GM18868 (cell line): ENCODE results near the gene ZNF8.
A peak's percentile ranks its signal among the peaks of the same experiment; 100 is the strongest.

ENCODE experiments used
- ATAC-seq: cut with Tn5 transposase; IDR thresholded peaks from one replicate; pipeline ENCODE4 v1.9.1; 2021; ENCODE audit warnings: mild to moderate bottlenecking, moderate library complexity; ENCODE audit not compliant: unreplicated experiment

The ZNF8 gene

DNA sequence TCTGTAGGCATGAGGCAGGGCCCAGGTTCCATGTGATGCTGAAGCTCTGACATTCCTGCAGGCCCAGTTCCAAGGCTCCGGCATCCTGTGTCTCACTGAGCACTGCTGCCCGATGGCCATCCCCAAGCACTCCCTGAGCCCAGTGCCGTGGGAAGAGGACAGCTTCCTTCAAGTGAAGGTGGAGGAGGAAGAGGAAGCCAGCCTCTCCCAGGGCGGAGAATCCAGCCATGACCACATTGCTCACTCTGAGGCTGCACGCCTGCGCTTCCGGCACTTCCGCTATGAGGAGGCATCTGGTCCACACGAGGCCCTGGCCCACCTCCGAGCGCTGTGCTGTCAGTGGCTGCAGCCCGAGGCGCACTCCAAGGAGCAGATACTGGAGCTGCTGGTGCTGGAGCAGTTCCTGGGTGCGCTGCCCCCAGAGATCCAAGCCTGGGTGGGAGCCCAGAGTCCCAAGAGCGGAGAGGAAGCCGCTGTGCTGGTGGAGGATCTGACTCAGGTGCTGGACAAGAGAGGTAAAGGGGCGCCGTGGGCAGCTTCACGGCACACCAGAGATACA is 56.0 kb downstream of the ZNF8 start:
- no peak for ATAC-seq

DNA sequence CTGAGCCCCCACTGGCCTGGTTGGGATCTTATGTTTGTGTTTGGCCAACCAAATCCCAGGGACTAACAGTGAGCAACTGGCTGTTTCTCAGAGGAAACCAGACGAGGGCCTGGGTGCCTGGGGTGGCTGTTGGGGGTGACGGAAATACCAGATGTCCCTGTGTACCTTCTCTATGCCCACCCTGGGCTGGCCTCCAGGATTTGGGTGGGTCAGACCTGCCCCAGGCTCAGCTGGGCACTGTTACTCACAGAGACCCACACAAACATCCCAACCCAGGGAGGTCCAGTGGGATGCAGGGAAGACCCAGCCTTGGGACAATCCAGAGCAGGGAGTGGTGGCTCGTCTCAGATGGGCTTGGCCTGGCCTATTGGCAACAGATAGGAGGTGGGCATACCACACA is 56.9 kb downstream of the ZNF8 start:
- ATAC-seq = no peak

DNA sequence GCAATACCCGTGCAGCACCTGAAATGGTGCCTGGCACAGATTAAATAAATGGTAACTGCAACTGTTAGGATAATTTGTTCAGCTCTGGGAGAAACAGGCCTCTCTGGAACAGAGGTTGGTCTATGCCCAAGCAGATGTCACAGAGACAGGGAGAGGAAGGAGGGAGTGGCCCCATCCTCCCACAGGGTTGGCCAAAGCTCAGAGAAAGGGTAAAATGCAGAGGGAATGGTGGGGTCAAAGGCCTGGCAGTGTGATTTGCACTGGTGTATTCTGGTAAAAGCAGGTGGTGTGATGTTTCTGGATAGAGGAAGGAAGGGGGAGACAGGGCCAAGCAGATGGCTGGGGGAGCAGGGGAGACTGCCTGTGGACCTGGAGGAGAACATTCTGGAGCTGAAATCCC is 57.5 kb downstream of the ZNF8 start:
- no peak for ATAC-seq

DNA sequence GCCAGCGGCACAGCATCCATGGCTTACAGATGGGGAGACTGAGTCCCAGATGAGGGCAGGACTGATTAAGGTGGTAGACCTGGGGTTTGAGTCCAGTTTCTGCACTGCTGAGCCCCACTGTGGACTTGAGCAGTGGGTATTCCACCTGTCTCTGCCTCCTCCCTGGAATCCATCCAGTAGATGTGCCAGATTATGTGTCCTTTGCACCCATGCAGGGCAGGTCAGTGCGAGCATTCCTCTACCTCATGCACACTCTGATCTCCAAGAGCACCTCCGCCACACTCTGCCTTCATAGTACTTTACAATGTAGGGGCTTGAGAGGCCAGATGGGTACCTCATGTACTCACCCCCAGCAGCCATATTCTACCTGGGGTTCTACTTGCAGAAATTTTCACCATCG is 58.1 kb downstream of the ZNF8 start:
- no peak for ATAC-seq

DNA sequence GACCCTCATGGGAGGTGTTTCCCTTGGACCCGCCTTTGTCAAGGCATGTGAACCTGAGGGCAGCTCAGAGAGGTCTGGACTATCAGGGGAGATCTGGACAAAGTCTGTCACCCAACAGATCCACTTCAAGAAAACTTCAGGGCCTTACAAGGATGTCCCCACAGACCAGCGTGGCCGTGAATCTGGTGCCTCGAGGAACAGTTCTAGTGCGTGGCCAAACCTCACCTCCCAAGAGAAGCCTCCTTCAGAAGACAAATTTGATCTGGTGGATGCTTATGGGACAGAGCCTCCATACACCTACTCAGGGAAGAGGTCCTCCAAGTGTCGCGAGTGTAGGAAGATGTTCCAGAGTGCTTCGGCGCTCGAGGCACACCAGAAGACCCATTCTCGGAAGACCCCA is 59.6 kb downstream of the ZNF8 start:
- ATAC-seq = no peak

DNA sequence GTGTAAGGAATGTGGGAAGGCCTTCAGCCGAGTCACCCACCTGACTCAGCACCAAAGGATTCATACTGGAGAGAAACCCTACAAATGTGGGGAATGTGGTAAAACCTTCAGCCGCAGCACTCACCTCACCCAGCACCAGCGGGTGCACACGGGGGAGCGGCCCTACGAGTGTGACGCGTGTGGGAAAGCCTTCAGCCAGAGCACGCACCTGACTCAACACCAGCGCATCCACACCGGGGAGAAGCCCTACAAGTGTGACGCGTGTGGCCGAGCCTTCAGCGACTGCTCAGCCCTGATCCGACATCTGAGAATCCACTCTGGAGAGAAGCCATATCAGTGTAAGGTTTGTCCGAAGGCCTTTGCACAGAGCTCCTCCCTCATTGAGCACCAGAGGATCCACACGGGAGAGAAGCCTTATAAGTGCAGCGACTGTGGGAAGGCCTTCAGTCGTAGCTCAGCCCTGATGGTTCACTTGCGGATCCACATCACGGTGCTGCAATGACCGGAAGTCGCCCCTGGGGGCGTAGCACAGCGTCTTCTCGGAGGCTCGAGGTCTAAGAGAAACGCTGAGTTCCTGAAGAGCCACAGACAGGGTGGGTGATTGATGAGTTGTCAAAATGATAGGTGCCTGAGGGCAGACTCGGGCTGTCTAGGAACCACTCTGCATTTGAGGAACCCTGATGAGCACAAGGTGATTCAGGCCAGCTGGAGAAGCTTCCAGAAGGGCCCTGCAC is 60.2 kb downstream of the ZNF8 start:
- ATAC-seq = no peak

DNA sequence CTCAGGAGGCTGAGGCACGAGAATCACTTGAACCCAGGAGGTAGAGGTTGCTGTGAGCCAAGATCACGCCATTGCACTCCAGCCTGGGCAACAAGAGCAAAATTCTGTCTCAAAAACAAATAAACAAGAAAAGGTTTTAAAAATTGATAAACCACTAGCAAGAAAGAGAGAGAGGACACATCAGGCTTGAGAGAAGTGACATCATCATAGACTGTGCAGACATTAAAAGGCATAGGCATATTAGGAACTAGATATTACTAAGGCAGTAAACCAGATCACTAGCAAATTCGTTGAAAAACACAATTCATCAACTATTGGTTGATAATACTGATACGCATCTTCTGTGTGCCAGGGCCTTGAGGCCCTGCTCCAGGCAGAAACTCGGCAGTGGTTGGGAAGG is 66.8 kb downstream of the ZNF8 start:
- no peak for ATAC-seq

DNA sequence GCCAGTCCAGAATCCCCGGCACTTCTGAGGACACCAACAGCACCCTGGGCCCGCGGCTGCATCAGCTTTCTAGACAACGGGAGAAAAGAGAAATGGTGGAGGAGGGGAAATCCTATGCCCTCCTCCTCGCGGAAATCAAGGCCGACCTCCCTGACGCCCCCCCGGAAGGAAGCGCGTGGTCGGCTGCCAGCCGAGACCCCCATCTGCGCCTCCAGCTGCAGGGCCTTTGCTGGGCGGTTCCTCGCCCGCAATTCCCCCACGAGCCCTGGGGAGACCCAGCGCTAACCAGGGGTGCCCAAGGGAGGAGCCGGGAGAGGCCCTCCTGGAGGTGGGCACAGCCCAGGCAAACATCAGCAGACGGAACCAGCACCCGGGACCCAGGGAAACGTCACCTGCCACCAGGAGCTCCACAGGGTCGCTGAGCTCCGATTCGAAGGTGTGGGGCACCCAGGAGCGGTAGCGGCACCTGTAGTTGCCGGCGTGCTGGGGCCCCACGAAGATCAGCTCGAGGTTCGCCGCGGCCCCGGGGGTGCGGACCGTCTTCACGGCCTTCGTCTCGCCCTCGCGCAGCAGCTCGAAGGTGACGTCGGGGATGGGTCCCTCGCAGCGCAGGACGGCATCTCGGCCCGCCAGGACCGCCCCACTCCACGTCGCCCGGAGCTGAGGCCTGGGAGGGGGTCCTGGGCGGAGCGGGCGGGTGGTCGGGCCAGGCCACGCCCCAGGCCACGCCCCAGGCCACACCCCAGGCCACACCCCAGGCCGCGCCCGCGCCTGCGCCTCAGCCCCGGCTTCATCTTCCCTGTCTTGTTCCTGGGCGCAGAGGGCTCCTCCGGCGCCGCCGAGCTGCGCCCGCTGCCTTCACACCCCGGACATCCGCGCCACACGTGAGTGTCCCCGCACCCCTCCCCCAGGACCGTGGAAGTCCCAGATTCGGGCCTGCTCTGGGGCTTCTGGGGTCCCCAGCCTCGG is 68.5 kb downstream of the ZNF8 start:
- peak; percentile 88 for ATAC-seq

DNA sequence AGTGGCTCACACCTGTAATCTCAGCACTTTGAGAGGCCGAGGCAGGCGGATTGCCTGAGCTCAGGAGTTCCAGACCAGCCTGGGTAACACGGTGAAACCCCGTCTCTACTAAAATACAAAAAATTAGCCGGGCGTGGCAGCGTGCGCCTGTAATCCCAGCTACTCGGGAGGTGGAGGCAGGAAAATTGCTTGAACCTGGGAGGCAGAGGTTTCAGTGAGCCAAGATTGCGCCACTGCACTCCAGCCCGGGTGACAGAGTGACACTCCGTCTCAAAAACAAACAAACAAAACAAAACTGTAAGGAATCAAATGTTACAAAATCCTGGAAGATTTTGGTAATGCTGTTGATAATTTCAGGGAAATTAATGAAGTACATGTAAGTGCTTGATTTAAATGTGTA is 69.3 kb downstream of the ZNF8 start:
- ATAC-seq = peak; percentile 17

DNA sequence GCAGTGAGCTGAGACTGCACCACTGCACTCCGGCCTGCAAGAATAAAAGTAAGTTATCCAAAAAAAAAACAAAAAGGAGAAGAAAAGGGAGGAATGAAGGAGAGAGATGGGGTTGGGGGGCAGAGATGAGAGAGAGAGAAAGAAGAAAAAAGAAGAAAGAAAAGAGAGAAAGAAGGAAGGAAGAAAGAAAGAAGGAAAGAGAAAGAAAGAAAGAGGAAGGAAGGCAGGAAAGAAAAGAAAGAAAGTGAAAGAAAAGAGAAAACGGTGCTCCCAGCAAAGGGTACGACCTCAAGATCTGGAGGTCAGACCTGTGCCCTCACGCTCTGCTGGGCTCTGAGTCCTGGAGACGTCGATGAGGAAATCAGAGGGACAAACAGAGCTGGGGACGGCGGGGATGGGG is 70.8 kb downstream of the ZNF8 start:
- ATAC-seq = no peak

DNA sequence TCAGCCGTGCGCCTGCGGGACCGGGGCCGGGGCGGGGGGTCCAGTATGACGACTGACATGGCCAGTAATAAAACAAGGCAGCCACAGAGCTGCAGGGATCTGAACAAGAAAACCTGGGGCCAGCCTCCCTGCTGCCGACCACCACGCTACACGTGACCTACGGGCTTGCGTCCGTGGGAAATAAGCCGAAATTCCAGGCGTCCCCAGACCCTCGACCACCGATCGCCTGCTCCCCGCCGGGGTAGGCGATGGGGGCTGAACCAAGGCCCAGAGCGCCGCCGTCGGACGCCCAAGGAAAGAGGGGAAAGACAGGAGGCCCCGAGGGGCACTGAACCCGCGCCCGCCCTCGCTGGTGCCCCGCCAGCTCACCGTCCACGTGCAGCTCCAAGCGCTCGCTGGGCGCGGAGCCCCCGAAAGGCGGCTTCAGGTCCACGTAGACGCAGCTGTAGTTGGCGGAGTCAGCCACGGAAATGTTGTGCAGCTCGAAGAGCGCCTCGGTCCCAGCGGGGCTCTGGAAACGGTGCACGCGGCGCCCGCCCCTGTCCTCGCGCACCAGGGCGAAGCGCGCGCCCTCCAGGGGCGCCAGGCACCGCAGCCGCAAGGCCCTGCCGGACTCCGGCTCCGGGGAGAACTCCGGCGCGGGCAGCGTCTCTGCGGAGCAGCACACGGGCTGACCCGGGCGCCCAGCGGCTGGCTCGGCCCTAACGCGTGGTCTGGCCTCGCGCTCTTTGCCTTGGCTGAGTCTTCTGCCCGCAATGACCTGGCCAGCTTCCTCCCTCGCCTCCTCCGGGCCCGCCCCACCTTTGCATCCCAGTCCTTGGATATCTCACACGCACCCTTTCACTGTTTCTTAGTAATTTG is 71.5 kb downstream of the ZNF8 start:
- ATAC-seq = no peak

DNA sequence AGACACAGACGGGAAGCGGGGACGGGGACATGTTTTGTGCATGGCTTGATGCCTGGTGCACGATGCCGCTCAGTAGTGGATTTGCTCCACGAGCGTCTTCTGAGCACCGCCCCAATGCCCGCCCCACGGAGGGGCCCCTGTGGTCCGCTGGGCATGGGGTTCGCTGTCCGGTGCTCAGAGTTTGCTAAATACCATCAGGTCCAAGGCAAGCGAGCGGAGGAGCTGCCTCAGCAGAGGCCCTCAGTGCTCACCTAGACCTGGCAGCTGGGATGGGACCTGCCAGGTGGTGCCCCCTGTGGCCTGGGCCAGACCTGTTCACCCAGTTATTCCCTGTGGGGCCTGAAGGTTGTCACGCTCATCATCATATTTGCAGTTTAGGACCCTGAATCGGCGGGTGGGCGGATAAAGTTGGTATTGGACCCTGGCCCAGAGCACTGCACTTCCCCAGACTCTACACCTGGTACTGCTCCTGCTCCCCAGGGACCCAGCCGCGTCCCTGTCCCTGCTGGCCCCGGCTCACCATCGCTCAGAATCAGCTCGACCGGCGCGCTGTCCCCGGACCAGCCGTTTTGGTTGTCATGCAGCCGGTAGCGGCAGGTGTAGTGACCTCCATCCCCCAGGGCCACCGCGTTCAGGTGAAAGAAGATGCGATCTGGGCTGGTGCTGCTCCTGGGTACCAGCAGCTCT is 72.3 kb downstream of the ZNF8 start:
- ATAC-seq = no peak

DNA sequence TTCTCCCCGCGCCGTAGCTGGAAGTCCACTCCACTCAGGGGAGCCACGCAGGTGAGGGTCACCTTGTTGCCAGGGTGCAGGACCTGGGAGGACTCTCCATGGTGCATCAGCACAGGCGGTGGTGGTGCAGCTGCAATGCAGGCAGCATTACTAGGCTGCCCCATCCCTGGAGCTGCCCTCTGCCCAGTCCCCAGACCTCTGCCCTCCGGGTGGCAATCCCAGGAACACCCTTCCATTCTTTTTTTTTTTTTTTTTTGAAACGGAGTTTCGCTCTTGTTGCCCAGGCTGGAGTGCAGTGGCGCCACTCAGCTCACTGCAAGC is 72.8 kb downstream of the ZNF8 start:
- no peak for ATAC-seq

DNA sequence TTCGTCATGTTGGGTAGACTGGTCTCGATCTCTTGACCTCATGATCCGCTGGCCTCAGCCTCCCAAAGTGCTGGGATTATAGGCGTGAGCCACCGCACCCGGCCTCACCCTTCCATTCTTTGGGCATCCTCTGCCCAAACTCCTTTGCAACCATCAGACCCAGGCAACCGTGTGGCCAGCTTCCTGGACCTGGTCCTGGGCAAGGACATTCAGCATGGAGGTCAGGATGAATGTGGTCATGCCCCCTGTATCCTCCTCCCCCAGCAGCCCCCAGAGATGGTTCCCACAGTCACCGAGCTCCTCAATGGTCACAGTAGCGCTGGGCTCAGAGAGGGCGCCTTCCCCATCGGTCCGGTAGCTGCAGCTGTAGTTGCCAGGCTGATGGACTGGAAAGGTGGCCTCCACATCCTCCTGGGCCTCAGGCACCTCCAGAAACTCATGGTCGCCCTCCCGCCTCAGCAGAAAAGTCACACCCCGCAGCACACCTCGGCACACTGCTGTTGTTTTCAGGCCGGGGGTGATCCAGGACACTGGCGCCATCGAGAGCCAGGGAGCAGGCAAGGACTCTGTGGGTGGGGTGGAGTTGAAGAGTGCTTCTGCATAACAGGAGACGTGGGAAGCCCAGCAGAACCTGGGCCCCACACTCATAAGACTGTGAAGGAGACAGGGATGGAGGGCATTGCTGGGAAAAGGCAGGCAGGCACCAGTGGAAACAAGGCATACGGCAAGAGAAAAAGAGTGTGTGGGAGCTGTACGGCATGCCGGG is 73.4 kb downstream of the ZNF8 start:
- ATAC-seq = no peak
